IPS DF 4.7 (cell line): Measurements from ENCODE around the gene MGAT3.
A peak's percentile ranks its signal among the peaks of the same experiment; 100 is the strongest.

Experiments
- DNase-seq: peaks from one replicate; pipeline ENCODE4 v3.0.0-alpha.2; 2013; ENCODE audit warnings: low spot score; ENCODE audit errors: extremely low read depth

MGAT3 gene

DNA sequence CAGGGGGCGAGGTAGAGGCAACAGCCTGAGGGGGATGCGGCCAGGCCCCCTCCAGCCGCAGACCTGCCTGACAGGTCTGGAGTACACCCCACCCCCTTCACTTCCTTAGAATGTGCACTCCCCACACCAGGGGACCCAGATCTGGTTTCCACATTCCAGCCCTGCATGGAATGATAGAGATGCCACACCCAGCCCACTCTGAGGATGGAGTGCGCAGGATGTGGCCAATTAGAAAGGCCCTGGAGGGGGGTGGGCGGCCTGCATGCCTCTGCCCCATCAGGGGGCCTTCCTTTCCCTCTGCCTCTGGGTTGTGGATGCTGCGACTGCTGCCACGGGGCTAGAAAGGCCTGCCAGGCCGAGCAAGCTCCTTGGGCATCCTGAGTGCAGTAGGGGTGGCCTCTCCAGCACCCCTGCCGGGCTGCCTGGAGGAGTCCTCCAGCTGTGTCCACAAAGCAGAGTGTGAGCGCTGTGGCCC lies 28.2 kb upstream of the MGAT3 start:
- DNase-seq = peak; percentile 95

DNA sequence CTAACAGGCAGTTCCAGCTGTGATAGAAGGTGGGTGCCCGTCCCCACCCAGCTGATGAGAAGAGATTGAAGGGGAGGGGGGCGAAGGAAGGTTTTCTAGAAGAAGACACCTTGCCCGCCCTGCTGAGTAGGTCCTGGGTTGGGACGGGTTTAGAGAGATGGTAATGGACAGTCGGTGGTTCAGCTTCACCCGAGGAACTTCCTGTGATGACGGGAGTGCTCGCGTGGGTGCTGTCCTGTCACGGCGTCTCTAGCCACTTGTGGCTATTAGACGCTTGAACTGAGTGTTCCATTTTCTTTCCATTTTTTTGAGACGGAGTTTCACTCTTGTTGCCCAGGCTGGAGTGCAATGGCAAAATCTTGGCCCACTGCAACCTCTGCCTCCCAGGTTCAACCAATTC lies 27.6 kb upstream of the MGAT3 start:
- DNase-seq = no peak

DNA sequence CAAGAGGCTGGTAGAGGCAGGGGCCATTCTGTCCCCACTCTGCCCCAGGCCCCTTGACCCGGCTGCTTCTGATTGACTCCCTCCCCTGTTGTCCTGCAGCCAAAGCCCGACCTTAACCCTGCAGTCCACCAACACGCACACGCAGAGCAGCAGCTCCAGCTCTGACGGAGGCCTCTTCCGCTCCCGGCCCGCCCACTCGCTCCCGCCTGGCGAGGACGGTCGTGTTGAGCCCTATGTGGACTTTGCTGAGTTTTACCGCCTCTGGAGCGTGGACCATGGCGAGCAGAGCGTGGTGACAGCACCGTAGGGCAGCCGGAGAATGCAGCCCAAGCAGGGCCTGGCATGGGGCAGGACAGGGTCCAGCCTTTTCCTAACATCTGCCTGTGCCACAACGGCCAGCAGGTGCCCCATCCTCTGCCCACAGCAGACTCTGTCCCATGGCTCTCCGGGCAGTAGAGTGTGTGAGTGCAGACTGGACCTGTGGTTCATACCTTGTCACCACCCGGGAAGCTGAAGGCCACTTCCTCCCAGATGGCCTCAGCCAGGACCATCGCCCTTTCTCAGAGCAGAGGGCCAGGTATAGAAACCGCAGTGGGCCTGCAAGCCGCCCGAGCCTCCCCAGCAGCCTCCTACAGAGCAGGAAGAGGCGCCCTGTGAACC lies 26.8 kb upstream of the MGAT3 start:
- DNase-seq = no peak

DNA sequence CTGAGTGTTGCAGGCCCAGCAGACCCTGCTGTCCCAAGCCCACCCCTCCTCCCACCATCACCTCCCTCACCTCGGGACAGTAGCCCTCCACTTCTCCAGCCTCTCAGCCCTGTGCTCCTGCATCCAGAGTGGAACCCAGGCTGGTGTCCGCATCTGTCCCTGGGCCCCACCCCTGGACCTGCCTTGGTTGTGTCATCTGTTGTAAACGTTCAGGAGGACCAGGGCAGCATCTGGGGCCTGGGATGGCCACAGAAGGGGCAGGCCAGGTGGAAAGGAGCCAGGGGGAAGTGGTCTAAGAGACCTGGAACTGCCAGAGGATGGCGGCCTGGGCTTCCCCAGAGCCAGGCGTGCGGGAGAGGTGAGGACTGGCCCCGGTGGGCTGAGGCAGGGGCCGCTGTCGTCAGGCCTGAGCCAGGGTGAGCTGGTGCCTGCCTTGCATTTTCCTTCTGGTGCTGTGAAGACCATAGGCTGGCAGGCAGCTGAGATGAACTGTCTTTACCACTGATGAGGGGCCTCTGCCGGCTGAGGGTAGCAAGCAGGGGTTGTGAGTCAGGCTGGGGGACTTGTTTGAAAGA lies 26.1 kb upstream of the MGAT3 start:
- no peak for DNase-seq

DNA sequence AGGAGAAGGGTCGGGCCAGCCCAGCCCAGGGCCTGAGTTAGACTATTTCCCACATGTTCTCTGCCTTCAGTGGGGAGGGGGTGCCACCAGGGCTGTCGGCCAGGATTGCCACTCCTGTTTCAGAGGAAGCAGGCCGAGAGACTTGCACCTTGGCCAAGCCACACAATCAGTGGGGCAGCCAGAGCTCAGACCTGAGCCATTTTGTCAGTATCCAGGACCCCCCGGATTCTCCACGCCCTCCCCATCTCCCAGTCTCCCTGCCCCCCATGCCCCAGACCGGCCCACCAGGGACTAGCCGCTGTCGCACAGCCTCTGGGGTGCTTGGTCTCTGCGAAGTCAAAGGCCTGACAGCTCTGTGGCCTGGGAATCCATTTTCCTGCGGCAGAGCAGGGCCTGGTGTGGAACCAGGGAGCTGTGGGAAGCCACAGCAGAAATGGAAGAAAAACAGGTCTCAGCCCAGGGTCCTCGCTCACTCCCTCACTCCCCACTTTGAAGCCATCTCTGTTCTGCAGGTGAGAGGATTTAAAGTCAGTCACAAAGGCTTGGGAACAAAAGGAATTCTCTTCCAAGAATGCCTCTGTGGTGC lies 25.5 kb upstream of the MGAT3 start:
- DNase-seq = no peak

DNA sequence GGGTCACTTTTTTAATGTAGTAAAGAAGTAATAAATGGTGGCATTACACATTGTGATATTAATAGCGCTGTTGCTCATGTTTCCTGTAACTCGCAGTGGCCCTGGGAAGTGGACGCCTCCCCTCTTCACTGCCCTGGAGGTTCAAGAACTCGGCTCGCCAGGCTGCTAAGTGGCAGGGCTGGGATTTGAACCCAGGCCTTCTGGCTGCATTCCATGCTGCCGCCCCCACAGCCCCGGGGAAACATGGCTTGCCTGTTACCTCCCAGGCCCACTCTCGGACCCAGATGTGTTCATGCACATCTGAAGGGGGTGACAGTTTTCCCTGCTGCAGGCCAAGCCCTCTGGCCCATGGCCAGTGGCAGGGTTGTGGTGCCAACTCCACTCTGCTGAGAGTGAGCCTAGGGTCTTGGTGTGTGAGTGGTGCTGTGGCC lies 25.0 kb upstream of the MGAT3 start:
- DNase-seq = no peak

DNA sequence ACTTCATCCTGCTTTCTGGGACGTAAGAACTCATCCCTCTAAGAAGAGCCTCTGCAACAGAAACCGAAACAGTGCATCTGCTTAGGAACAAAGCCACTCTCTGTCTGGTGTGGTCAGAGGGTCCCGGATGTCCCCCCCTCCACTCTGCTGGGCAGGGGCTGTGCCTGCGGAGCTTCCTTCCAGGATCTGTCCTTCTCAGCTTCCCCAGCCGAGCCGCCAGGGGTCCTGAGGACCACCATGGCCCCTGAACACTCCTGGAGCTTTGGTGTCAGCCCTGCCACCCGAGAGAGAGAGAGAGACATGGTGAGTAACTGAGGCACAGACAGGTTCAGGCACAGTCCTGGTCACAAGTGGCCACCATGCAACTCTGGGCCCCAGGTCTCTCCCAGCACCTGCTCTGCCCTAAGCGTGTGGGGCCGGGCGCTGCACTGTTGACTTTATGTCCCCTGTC lies 24.4 kb upstream of the MGAT3 start:
- DNase-seq = no peak

DNA sequence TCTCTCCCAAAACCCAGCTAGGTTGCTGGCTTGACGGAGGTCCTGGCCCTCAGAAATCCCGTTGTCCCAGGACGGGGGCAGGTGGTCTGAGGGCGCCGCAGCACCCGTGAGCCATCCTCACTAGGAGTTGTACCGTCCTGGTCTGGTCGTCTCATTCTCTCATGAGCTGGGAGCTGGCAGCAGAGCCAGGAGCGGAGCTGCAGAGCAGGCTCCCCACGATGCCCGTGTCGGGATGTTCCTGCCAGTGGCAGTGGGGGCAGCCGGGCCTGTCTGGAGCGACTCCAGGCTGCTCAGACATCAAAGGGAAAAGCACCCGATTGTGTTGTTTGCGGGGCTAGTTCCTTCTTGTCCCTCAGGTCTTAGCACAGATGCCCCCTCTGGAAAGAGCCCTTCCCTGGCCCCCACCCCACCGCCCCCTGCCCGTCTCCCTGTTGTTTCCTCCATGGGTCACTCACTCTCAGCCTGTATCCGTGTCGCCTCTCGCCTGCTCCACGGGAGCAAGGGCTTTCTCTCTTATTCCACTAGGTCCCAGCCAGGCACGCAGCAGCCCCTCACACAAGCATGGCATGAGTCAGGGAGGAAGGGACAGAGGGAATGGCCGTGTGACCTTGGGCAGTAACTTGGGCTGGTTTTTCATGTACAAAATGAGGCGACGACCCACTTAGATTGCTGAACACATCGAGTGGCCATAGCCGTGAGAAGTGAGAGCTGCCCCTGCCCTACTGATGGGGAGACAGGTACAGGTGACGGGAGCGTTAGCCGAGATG lies 23.2 kb upstream of the MGAT3 start:
- DNase-seq = no peak

DNA sequence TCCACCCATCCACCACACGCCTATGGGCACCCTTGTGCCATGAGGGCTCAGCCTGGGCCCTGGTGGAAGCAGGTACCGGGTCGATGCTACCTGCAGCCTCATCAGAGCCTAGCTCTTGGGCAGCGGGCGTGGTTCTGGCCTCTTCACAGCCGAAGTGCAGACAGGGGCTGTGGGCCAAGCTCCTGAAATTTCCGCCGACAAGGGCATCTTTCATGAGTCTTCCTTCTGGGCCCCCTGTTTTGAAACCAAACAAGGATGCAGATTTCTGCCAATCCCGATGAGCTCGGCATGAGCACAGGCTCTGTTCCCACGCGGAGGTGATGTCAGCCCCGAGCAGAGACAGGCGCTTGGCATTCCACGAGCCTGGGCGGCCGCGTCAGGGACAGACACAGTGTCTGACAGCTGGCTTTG lies 22.6 kb upstream of the MGAT3 start:
- DNase-seq = no peak

DNA sequence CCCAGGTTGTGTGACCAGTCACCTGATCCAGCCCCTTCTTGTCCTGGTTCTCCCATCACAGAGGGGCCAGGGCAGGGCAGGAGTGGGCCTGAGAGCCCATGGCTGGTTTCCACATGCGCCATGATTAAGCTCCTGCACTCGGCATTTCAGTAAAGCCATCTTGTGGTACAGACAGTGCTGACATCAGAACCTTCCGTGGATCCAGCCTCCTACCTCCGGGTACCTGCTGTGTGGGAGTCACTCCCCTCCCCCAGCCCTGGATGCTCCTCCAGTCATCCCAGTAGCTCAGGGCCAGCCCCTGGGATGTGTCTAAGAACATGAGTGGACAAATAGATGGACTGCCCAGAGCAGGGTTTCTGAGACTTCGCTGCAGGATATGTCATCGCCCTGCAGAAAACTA lies 22.1 kb upstream of the MGAT3 start:
- no peak for DNase-seq

DNA sequence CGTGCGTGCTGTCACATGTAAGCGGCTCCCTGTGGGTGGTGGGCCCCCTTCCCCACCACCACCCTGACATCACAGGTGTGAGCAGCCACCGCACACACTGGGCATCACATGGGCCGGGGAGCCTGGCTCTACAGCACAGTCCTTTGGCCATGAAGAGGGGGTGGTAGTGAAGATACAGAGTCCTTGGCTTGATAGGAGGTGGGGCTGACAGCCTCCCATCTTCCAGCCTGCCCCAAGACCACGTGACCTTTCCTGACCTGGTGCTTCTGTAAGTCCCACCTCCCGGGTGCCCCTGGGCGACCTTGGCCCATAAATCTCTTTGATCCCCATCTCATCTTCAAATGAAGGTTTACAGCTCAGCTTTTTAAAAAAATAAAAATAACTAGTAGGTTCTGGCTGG lies 21.2 kb upstream of the MGAT3 start:
- DNase-seq = no peak

DNA sequence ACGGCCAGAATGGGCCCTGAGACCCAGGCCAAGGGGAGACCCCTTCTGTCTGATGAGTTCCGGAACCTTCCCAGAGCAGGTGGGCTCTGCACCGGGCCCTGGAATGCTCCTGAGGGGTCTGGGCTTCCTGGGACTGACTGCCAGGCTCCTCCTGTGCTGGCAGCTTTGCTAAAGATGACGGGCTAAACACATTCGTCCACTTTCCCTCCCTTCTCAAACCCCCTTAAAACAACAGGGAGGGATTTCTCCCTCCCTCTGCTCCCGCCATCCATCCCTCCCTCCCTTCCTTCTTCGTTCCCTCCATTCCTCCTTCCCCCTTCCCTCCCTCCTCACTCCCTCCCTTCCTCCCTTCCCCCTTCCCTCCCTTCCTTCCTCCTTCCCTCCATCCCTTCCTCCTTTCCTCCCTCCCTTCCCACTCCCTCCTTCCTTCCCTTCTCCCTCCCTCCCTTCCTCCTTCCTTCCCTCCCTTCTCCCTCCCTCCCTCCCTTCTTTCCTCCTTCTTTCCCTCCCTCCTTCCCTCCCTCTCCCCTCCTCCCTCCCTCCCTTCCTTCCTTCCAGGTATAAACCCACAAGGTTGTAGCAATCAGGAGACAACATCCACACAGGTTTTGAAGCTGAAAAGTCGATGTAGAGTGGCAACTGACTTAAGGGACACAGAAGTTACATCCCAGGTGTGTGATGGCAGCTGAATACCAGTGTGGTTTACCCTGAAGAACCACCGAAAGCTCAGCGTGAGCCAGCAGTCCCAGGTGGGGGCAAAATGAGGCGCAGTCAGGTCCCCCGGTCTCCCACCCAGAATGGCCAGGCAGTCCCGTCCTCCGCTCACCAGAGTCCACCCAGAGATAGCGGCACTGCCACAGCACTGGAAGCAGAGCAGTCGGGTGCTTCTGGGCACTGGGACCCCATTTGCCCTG lies 18.8 kb upstream of the MGAT3 start:
- DNase-seq = no peak

DNA sequence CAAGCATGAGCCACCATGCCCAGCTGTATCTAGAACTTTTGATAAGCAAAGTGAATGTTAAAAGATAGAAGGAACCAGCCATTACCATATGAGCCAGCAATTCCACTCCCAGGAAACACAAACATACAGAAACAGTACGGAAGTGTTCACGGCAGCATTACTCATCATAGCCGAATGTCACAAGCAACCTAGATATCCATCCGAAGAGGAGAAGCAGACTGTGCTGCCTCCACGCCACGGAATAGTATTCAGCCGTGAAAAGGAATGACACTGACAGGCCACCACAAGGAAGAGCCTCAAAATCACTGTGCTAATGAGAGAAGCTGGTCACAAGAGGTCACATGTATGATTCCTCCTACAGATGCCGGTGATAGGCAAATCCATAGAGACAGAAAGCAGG lies 17.6 kb upstream of the MGAT3 start:
- no peak for DNase-seq

DNA sequence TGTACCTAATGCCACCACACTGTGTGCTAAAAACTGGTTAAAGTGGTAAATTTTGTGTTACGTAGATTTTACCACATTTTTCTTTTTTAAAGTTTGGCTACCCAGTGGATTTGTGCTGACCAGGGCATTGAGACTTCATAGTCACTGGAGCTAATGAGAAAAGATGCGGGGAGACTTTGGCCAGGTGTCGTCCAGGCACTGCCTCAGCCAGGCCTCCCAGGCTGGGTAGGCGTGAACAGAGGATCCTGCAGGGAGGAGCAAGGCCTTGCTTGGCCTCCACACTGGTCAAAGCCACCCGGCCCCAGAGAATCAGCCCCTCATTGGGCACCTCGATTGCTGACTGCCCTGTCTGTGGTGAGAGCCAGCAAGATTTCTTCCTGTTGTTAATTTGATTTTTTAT lies 13.4 kb upstream of the MGAT3 start:
- no peak for DNase-seq

DNA sequence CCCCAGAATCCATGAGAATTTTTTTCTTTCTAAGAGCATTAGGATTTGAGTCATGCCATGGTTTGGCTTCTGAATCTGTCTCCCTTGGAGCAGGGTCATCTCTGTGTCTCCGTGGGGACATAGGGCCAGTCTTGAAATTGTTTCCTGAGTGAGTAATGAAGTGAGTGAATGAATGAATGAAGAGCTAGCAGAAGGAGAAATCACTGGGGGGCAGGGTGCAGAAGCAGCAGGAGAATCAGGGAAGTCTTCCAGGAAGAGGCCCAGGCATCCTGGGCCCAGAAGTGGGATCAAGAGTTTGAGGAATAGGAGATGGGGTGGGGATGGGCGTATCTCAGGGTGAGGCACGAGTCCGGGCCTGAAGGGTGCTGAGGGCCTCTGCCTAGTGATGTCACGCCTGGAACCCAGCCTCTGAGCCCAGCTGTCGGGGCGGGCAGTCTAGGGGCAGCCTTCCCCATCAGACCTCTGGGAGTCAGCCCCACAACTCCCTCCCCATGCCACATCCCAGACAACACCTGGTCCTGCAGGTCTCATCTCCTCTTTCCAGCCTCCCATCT lies 12.5 kb upstream of the MGAT3 start:
- no peak for DNase-seq

DNA sequence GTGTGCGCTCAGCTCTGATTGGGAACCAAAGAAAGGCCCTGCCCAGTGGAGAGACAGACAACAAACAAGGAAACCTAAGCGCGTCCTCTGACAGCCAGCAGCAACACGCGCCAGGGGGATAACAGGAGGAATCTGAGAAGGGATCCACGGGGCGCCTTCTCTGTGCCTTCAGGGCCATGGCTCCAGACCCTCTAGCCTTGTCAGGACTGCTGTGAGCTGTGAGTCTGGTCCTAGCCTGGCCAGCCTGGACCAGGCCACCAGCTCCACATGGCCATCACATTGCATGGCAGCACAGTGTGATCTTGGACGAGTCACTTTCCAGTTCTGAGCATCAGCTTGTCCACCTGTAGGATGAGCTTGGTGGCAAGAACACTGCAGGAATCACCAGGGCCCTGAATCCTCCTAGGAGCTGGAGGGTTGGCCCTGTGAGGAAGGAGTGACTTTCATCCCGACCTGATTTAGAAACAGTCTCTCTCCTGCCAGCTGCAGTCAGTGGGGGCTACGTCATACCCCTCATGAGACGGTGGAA lies 11.8 kb upstream of the MGAT3 start:
- no peak for DNase-seq

DNA sequence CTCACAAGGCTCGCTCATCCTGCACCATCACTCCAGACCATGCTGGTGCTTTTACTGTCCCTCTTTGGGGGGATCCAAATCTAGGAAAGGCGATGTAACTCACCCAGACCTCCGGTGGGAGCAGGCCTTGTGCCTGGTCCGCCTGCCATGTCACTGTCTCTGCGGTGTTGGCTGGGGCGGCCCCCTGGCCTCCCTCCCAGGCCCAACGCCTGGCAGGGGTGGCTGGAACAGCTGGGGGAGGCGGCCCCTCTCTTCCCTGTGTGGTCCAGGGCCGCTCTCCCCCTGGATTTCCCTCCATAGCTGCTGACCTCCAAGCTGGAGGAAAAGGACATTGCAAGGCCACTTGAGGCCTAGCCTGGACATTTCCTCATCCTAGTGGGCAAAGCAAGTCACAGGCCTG lies 11.1 kb upstream of the MGAT3 start:
- no peak for DNase-seq

DNA sequence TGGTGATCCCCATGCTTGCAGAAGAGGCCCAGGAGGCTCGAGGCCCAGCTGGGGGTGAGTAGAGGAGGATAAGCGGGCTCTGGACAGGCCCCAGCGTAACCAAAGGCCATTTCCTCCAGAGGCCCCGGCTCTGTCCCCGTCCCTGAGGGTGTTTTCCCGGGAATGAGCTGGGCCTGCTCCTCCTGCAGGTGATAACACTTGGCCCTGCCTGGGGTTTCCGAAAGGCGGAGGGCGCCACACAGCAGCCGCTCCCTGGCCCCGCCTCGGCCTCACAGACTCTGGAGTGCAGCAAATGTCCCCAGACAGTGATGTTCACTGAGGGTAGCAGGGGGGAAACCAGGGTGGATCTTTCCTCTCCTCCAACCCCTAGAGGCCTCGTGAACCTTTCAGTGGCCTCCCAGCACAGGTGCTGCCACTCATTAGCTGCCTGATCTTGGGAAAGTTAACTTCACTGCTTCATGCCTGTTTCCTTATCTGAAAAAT lies 10.5 kb upstream of the MGAT3 start:
- no peak for DNase-seq

DNA sequence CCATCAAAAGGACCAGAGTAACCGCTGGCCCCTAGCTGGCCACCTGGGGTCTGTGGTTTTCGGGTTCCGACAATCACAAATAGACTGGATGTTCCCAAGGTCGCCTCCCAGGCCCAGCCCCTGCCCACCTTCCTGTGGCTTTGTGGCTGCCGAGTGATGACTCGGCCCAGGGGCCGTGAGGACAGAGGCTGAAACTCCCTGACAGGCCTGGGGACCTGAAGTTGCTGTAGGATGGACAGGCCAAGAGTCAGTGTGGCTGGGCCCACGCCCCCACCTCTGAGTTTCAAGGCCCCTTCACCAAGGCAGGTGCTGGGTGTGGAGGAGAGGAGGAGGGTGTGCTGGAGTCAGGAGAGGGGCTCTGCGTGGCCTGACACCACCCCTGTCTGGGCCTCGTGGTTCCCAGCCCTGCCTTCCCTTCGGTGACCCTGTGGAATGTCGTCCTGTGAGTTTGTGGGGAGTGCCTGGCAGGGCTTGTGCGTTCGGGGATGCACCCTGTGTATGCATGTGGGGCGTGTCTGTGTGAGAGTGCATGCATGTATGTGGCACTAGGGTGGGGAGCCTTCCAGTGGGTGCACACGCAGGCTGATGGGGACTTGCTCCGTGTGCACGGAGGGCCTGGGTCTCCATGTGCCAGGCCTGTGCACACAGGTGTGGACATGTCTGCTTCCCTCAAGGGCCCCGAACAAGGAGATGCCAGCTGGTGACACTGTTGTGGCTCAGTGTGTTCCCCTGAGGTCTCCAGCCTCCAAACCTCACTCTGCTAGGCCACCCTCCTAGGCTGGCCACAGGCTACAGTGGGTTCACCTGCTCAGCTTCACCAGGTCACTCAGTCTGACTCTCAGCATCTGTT lies 8.4 kb upstream of the MGAT3 start:
- DNase-seq = no peak

DNA sequence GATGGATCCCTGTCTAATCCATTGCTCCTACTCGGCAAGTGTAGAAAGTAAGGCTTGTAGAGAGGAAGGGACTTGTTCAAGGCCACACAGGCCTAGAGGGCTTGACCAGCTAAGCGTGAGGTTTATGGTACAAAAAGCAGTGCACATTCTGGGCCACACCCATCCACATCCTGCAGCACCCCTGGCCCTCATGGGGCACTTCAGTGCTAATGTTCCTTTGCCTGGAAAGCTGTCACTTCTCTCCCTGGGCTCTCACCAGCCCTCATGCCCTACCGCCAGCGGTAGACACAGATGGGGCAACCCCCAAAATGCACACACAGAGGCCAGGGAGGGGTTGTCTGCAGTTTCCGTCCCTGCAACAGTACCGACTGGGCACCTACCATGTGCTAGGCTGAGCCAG lies 7.1 kb upstream of the MGAT3 start:
- DNase-seq = no peak
